Esophagus squamous epithelium (tissue), 5 donors: ENCODE data around the gene GALNT10. TPM values are rescaled to one million over a fixed set of nuclear protein-coding genes. Genes with fewer than 3 reads are reported as not detected.

Experiments used
- DNase-seq: peaks from one replicate; lab custom pipeline; 2025; lab: John Stamatoyannopoulos, UW
- H3K27ac ChIP-seq, 4 donors: fragments of 200-600 bp; sonication (generic); one replicate each; pipeline ENCODE4 v1.5.1; 2016 to 2019; ENCODE audit warnings: mild to moderate bottlenecking in 1 of 4
- H3K27me3 ChIP-seq, 4 donors: fragments of 200-600 bp; sonication (generic); 1 replicate in 3 of 4; 2 replicates in 1 of 4; pipeline versions ENCODE4 v1.5.1 to v1.6.0; 2017 to 2021; ENCODE audit warnings: antibody characterized with exemption in 1 of 4
- H3K36me3 ChIP-seq, 3 donors: fragments of 200-600 bp; sonication (generic); one replicate each; pipeline ENCODE4 v1.5.1; 2016 to 2019
- H3K4me1 ChIP-seq, 3 donors: fragments of 200-600 bp; sonication (generic); one replicate each; pipeline ENCODE4 v1.5.1; 2017 to 2019
- H3K4me3 ChIP-seq, 4 donors: fragments of 200-600 bp; sonication (generic); 1 replicate in 3 of 4; 2 replicates in 1 of 4; pipeline ENCODE4 v1.5.1; 2016 to 2019; ENCODE audit warnings: mild to moderate bottlenecking in 2 of 4, moderate library complexity in 1 of 4
- H3K9me3 ChIP-seq, 3 donors: fragments of 200-600 bp; sonication (generic); one replicate each; pipeline ENCODE4 v1.5.1; 2016 to 2019
- CTCF ChIP-seq, 6 experiments: fragments of 450-650 bp in 4 of 6; fragments of 200-600 bp in 2 of 6; sonication (generic) in 2 of 6; IDR thresholded peaks; one replicate each; pipeline ENCODE4 v1.5.1; 2016 to 2019; ENCODE audit warnings: antibody characterized with exemption in 6 of 6, mild to moderate bottlenecking in 4 of 6, moderate library complexity in 4 of 6
- POLR2A ChIP-seq, 4 donors: fragments of 450-650 bp; IDR thresholded peaks; one replicate each; pipeline ENCODE4 v1.6.1; 2017; ENCODE audit warnings: antibody characterized with exemption in 4 of 4, mild to moderate bottlenecking in 4 of 4, moderate library complexity in 3 of 4
- WGBS, 2 donors: methylation state at CpG; one replicate each; pipeline ENCODE4 v1.1.5; 2018; 5-methylcytosine and 5-hydroxymethylcytosine counted together
- intact Hi-C: fragments of 100-400 bp; cut with DNase I; formaldehyde crosslinking; loops from one replicate; pipeline ENCODE4 v1.15.0; 2022
- total RNA-seq, 4 donors: library from RNA; depleted of rRNA; stranded (reverse); fragments of >200 nt; gene quantifications; one replicate each; pipeline ENCODE4 v1.1.0, GENCODE V29; 2016
- donor health status: DM: yes; HTN: yes; CAD: no.

The GALNT10 gene
- total RNA-seq, 4 donors from 2014 or later, result 3.6 to 47.2 (median 9.0) TPM

- WGBS, 2 donors, result 86 to 93% methylated on average over 3 of the region's 3 CpGs
- H3K36me3 ChIP-seq, result no peaks in the 10 kb centered on the region
- intact Hi-C loops, result no loop called here
- no peaks in the 10 kb centered on the region for H3K9me3 ChIP-seq
- H3K4me3 ChIP-seq, result no peak overlapping the region
- DNase-seq, result no peak
- H3K27ac ChIP-seq, result no peak overlapping the region
- H3K4me1 ChIP-seq, result peaks cover 0 to 19% (median 13%) of the 10 kb centered on the region in 3 donors
- H3K27me3 ChIP-seq, result no peaks in the 10 kb centered on the region
- TF ChIP-seq POLR2A (IDR thresholded peaks at IDR 0.05) (no peak), CTCF (IDR thresholded peaks at IDR 0.05) (no peak)
Observed at GRCh38 chr5:154268073-154268472, 77.5 kb downstream of the GALNT10 start.

DNA sequence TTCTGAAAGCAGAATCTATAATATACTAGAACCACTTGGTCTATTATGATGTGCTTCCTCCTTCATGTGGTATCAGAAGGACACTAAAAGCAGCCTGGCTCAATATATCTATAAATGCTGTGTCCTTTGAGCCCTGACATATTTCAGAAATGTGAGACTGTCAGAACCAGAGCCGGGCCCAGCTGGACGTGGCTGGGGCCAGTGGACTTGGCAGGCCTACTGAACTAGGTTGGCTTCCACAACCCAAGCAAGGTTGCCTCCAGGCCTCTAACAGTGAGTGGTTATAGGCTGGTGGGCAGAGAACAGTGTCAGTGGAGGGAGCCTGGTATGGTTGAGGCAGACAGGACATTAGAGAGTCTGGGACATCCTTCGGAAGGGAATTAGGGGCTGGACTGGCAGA, 78.9 kb downstream of the GALNT10 start:
- no peaks in the 10 kb centered on the region for H3K36me3 ChIP-seq
- H3K9me3 ChIP-seq, result no peaks in the 10 kb centered on the region
- H3K27ac ChIP-seq, result no peak overlapping the region
- H3K4me1 ChIP-seq, result peaks cover 0 to 32% (median 17%) of the 10 kb centered on the region in 3 donors
- no peak overlapping the region for H3K4me3 ChIP-seq
- intact Hi-C loops, result no loop called here
- DNase-seq, result no peak
- H3K27me3 ChIP-seq, result no peaks in the 10 kb centered on the region
- TF ChIP-seq CTCF (IDR thresholded peaks at IDR 0.05) (no peak), POLR2A (IDR thresholded peaks at IDR 0.05) (no peak)
- 94 to 100% methylated on average over 1 to 3 of the region's 3 CpGs for WGBS, 2 donors

DNA sequence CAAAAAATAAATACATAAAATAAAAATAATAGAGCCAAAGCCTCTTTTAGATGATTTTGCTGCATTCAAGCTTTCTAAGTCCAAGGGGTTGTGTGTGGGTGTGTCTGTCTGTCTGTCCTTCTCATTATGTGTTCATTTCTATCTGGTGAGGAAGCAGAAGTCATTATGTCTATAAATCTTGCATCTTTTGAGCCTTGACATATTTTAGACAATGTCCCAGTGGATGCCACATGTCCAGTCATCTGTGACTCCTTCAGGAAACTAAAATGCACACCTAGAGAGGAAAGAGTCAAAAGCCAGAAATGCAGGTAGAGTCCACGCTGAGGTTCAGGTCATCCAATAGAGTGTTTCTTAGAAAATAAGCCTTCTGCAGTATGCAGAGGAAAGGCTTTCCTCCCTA, 80.9 kb downstream of the GALNT10 start:
- no peaks in the 10 kb centered on the region for H3K36me3 ChIP-seq
- H3K27me3 ChIP-seq, result no peaks in the 10 kb centered on the region
- TF ChIP-seq CTCF (IDR thresholded peaks at IDR 0.05), result no peak
- TF ChIP-seq POLR2A (IDR thresholded peaks at IDR 0.05), result no peak
- no peak overlapping the region for H3K4me3 ChIP-seq
- H3K27ac ChIP-seq, result no peak overlapping the region
- intact Hi-C loops, result no loop called here
- peaks cover 0 to 38% (median 17%) of the 10 kb centered on the region in 3 donors for H3K4me1 ChIP-seq
- WGBS, 2 donors, result 73 to 85% methylated on average over 1 of the region's 1 CpG
- DNase-seq, result no peak
- H3K9me3 ChIP-seq, result no peaks in the 10 kb centered on the region

DNA sequence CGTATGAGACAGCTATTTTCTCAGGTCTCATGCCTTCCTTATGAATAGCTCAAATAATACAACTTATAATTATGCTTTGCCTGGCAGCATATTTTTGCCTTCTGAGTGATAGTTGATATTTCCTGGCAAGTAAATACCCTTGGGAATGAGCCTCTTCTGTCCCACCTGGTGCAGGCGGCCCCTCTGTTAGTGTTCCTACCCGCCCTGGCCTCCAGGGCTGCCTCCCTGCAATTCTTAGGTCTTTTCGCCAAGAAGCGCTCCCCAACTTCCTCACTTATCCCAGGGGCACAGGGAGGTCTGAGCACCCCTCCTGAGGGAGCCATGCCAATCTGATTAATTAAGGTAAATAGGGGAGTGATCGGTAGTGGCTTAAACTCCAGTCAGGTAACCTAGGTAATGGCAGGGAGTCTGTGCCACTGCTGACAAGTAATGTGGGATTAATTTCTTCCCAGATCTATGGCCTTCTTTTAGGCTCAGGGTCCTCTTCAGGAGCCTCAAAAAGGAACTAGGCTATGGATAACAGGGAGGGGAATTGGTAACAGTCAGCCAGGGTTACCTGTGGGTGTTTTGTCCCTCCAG, 81.5 kb downstream of the GALNT10 start:
- intact Hi-C loops, result no loop called here
- Histone ChIP-seq H3K27me3 (no peaks in the 10 kb centered on the region), H3K9me3 (no peaks in the 10 kb centered on the region), H3K4me3 (no peak overlapping the region), H3K27ac (peak overlapping the region in 2 of 4 donors; percentile 60 to 65), H3K36me3 (no peaks in the 10 kb centered on the region), H3K4me1 (peaks cover 0 to 38% (median 17%) of the 10 kb centered on the region in 3 donors)
- DNase-seq, result no peak
- WGBS, 2 donors, result 89% methylated on average over 3 to 6 of the region's 6 CpGs
- no peak for TF ChIP-seq POLR2A (IDR thresholded peaks at IDR 0.05)
- TF ChIP-seq CTCF (IDR thresholded peaks at IDR 0.05), result no peak

DNA sequence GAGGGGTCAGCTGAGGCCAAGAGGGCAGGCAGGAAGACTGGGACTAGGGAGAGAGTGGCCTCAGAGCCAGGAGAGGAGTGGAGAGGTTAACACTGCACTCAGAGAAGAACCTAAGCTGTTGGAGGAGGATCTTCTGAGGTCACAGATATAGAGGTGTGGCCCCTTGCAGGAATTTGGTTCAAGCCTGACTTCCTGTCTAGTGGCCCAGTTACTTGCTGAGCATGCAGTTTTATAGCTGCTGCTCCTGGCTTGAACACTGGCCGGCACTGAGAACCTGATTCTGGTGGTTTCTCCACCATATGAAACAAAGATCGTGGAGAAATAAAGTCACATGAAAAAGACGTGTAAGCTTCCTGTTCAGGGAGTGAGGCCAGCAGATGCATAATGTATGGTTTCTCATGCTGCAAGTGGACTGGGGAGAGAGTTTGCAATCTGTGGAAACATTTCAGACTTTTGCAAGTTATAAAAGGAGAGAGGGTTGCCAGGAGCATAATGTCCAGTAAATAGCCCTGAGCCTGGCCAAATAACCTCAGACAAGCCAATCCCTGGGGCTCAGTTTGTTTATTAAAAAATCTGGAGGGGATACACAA, 82.6 kb downstream of the GALNT10 start:
- H3K27ac ChIP-seq, result peak overlapping the region in 2 of 4 donors; percentile 60 to 65

More for the DNA sequence above, 82.6 kb downstream of the GALNT10 start:
- TF ChIP-seq CTCF (IDR thresholded peaks at IDR 0.05), result no peak
- no peak for TF ChIP-seq POLR2A (IDR thresholded peaks at IDR 0.05)
- Histone ChIP-seq H3K9me3 (no peaks in the 10 kb centered on the region), H3K4me3 (no peak overlapping the region), H3K27me3 (no peaks in the 10 kb centered on the region), H3K36me3 (no peaks in the 10 kb centered on the region), H3K4me1 (peaks cover 0 to 44% (median 21%) of the 10 kb centered on the region in 3 donors)
- no peak for DNase-seq
- intact Hi-C loops, result no loop called here
- WGBS, 2 donors, result 28 to 60% methylated on average over 1 to 3 of the region's 3 CpGs
